HG02938 (cell line): ENCODE measurements around the gene RNF20.
"Not testable (repeated sequence)": the region's sequence is repeated elsewhere in the genome, so short reads cannot be mapped to it uniquely, and the experiment has no call there.

Source experiments
- ATAC-seq: cut with Tn5 transposase; IDR thresholded peaks from one replicate; pipeline ENCODE4 v1.9.1; 2021; ENCODE audit warnings: mild to moderate bottlenecking, moderate library complexity; ENCODE audit not compliant: unreplicated experiment

Gene RNF20

DNA sequence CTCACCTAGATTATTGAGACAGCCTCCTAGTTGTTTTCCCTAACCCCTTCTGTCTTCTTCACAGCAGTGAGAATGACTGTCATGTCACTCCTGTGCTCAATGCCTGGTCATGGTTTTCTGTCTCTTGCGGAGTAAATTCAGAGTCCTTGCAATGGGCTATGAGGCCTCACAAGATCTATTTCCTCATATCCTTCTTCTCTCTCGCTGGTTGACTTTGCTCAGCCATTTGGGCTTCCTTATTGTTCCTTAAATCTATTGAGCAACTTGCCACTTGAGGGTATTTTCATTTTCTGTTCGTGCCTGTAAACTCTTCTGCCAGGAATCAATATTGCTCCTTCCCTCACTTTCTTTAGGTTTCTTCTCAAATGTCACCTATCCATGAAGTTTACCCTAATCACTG lies 52.1 kb downstream of the RNF20 start:
- ATAC-seq: no peak

DNA sequence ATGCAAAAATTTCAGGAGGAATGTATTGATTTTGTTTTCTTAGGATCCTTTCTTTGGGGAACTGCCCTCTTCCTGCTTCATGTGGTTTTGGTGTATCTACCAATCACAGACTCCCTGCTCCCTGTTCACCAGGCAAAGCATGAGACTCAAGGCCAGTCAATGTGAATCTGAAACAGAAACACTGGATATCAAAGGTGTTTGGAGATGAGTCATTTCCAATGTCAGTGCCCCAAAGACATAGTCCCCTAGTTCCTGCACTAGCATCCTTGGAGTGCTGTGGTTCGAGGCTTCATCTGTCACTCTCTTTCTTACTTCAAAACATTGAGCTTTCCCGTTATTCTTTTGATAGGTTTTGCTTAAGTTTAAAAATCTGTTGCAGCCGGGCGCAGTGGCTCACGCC lies 53.0 kb downstream of the RNF20 start:
- peak; percentile 85 for ATAC-seq

DNA sequence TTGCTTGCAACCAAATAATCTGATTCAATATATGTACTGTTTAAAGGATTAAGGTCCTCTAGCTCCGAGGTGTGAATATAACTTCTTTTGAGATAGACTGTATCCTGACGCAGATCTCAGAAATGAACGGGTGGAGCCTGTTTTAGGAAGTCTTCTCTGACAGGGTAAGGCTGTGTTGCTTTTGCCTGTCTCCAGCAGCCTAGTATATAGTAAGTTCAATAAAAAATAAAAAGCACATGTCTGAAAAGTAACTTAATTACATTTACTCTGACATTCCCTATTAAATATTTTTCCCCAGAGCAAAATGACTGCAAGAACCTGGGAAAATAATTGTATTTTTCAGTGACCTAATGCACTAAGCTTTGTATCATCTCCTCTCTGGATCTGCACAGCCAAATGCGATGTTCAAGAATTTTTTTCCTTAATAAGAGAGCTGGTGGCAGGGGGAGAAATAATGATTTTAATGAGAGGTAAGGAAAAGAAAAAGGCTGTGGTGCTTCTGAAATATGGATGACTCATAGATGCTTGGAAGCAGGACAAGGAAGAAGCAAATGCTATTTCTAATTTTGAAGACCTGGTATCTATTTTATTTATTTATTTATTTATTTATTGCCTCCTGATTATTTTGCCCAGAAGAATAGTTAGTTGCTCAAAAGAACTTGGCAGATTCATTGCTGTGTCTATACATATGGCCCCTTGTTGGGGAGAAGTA lies 53.8 kb downstream of the RNF20 start:
- no peak for ATAC-seq

DNA sequence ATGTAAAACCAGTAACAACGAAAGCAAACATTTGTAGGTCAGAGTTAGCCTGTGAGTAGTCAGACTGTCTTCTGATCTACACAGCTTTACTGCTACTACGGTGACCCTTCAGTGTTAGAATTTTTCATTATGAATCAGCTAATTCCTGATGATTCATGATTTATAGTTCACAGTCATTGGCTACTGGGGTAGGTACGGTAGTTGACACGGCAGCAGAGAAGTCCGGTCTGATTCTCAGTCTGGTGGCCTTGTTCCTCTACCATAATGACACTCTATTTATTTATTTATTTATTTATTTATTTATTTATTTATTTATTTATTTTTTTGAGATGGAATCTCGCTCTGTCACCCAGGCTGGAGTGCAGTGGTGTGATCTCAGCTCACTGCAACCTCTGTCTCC lies 56.4 kb downstream of the RNF20 start:
- ATAC-seq: not testable (repeated sequence)

DNA sequence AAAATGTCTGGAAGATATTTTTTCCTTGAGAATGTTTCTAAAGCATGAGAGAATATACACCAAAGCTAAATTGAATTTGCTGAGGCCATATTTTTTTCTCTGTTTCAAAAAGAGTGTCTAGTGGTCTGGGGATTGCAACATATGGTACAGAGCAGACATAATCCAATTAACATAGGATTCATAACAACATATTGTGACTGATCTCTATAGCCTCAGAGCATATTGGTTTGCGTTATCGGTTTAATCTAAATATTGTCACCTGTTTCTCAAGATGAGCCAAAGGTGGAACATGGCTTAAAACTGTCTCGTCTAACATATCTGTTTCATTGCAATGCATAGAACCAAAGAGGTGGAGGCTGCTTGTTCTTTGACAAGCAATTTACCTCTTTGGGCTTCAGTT lies 57.2 kb downstream of the RNF20 start:
- ATAC-seq: no peak

DNA sequence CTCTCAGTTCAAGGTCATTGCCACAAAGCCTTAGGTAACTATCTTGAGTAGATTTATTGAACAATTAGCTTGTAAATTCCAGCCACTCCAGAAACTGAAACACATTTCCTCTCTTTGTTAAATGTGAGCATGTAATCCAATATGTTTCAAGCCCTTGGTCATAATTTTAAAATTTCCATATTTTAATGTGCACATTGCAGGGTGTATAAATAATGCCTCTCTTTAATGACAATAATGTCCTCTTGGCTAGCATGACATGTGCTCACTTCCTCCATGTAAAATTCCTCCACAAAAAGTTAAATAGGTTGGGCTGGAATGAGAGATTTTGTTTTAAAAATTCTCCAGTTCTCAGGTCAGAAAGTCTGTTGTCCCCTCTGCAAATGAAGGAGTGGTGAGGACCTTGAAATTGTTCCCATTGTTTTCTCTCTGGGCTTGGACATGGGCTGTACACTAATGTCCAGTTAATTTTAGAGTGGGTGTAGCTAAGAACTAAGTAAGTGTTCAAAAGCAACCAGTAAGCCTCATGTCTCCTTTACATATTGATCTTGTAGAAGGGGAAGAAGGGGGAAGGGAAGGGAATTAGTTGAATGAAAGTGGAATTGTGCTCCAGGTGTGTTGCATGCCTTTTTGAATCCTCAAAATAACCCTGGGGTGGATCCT lies 58.3 kb downstream of the RNF20 start:
- no peak for ATAC-seq

DNA sequence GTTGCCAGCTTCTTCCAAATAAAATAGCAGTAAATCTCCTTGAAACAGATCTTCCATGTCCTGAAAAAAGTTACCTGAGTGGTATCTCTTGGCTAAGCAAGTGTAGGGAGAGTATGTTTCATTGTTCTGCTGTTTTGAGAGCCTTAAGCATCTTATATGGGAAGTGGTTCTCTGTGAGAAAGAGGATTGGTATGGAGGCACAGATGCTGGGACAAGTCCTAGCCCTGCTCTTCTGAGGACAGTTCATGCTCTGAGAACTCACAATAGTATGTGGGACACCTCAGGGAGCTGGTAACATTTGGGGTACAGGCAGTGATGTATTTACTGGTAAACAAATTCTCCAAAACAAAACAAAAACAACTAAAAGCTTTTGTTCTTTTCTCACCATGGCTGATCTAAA lies 59.1 kb downstream of the RNF20 start:
- ATAC-seq: no peak

DNA sequence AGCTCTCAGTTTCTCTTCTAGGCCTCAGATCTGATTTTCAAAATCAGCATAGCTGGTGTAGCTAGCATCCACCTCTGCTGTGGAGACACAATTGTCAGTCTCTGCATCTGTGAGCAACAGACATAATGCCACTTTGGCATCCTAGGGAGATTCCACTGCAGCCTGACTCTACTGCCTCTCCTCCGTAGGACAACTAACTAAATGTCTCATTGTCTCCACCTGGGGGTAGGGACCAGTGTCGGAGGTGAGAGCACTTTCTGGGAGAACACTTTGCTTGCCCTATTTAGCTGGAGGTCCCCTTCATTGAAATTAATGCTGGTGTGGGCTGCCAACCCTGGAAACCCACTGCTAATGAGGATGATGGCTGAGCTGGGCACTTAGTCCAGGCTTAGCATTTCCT lies 59.7 kb downstream of the RNF20 start:
- ATAC-seq: no peak

DNA sequence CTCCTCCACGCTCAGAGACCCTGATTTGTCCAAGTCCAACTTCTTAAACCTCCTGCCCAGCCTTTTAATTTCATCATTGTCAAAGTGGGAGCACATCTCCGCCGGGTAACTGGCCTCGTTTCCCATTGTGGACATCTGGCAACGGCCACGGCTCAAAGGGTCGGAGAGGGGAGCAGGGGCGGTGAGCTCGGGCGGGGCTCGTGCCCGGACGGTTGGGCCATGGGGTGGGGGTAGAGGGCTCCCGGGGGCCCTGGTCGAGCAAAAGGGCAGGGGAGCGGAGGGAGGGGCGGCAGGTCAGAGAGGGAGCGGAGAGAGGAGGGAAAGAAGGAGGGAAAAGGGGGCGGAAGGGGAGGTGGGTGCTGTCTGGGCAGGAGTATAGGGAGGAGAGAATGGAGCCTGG lies 61.1 kb downstream of the RNF20 start, which contains the start of gene PPP3R2:
Gene PPP3R2, minus strand, starts transcription at position 174 of the 400 bp plus-strand sequence. Its CDS starts 48 bp downstream, at position 126.
- no peak for ATAC-seq

DNA sequence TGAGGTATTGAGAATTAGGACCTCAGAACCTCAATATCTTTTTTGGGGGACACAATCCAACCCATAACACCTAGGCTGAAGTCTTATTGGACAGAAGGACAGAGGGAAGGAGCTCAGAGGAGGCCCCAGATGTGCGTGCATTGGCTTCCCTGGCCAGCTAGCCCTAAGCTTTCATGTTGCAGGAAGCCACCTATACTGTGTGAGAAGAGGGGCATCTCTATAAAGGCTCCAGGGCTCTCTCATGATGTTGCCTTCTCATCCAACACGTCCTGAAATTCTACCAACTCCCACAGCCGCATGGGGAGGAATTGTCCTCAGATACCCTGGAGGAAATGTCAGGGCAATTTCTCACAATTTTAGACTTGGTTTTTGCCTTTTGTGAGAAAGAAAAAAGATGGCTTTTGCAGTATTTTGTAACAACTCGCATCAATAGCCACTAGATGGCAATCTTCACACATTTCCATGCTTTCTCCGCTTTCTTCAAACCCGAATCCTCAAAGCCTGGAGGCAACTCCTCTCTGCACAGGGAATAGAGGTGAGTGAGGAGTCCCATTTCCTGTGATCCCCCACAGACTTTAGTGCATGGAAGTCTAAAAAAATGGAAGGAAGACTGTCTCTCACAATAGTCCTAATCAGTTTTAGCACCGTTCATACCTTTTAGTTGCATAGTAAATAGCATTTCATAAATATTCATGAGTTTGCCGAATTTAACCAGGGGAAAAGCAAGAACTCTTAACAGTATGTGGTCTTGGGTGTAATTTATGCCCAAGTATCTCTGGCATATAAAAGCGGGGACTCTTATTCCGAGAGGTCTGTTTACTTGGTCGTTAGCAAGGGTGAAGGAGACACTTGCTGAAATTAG lies 68.5 kb downstream of the RNF20 start:
- ATAC-seq: no peak

DNA sequence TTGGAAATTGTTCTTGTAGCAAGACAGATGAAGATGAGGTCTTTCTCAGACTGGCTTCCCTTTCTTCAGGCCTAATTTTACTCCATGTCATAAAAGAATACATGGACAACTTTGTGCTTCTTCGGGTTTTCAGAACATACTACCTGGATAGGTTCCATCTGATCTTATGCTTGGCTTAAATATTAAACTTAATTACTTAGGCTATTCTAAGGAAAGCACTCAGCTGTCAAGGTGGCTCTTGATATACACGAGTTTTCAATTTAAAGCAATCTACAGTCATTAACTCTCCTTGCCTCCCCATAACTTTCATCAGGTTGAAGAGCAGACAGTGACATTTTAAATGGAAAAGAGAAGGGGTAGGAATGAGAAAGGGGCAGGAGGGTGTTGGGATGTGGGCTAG lies 70.6 kb downstream of the RNF20 start:
- no peak for ATAC-seq

DNA sequence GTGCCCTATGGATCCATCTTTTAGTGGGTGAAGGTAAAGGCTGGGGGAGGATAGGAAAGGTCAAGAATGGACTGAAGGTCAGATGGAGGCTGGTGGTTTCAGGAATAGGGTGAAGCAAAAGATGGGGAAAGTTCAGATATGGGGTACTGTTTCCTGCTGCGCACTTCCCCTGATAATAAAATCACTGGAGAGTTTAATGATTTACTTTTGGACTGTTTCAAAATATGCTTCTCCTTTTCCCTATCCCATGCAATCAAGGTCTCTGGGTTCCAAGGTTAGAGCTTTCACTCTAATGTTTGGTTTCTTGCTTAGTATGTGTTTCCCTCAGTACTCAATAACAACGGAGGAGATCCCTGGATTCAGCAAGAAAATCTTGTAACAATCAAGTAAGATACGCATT lies 71.9 kb downstream of the RNF20 start:
- no peak for ATAC-seq
